ENCODE results near the gene NOS3.
A peak's percentile ranks its signal among the peaks of the same experiment; 100 is the strongest.

NOS3 gene

DNA sequence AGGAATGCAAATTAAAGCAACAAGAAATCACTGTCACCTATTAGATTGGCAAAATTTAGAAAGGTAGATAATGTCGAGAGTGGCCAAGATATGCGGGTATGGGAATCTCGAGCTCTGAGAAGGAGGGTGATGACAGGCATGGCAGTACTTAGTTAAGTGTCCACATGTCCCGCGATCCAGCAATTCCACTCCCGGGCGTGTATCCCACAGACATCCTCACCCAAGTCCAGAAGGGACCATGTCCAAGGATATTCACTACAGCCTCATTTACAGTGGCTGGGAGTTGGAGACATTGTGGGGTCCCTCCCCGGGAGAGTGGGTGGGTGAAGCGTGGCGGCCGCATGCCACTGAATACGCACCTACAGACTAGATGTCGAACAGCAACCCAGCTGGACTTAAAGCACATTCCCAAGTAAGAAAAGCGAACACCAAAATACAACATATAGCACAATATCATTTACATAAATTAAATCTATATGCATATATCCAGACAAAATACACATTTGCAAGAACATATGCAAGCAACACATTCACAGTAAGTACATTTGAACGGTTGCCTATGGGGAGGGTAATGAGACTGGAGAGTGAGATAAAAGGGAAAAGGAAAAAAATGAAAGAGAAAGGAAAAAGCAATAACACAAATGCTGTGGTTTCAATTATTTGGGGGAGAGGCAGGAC, 22.6 kb upstream of the NOS3 start:
- Histone ChIP-seq H3K4me1 (ENCODE audit: control insufficient read depth, insufficient read depth, low read length) (peaks cover 50% of the 10 kb centered on the region), H3K9me3 (ENCODE audit: control insufficient read depth, insufficient read depth, low read depth, low read length) (no peaks in the 10 kb centered on the region), H3K27me3 (ENCODE audit: control insufficient read depth, insufficient read depth, low read length) (peaks cover 2% of the 10 kb centered on the region; the same call in 1 of the 2 replicates), H3K36me3 (ENCODE audit: control insufficient read depth, insufficient read depth, low read length) (no peaks in the 10 kb centered on the region), H3K9ac (ENCODE audit: low read length) (no peak overlapping the region), H3K27ac (ENCODE audit: low read depth, low read length) (no peak overlapping the region), H3K4me3 (ENCODE audit: low read depth, low read length) (no peak overlapping the region)

DNA sequence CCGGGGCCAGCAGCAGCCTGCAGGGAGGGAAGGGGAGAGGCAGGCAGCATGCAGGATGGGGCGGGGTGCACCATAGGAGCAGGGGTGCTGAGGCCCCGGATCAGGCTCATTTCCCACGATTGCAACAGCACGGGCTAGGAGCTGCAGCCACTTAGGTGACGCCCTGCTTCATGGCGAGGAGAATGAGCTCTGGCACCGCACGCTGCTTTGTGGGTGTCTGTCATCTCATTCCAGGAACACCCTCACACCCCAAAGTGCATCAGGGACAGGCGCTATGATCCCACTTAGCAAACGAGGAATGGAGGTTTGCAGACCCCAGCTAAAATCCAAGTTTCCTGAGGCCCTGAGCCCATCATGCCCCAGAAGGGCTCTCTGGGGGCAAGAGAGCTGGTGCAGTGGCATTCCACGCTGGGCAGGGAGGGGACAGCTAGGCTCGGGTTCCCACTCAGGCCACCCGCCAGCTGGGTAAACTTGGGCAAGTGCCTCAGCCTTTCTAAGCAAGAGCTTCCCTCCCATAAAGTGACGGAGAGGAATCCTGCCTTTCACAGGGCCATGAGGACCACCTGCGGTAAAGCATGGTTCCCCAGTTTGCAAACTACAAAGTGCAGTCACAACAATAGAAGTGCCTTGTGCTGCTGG, 22.0 kb upstream of the NOS3 start:
- Histone ChIP-seq H3K27ac (ENCODE audit: low read depth, low read length) (no peak overlapping the region), H3K36me3 (ENCODE audit: control insufficient read depth, insufficient read depth, low read length) (no peaks in the 10 kb centered on the region), H3K9ac (ENCODE audit: low read length) (no peak overlapping the region), H3K4me3 (ENCODE audit: low read depth, low read length) (no peak overlapping the region), H3K9me3 (ENCODE audit: control insufficient read depth, insufficient read depth, low read depth, low read length) (no peaks in the 10 kb centered on the region), H3K27me3 (ENCODE audit: control insufficient read depth, insufficient read depth, low read length) (peaks cover 8% of the 10 kb centered on the region), H3K4me1 (ENCODE audit: control insufficient read depth, insufficient read depth, low read length) (peaks cover 48% of the 10 kb centered on the region)

DNA sequence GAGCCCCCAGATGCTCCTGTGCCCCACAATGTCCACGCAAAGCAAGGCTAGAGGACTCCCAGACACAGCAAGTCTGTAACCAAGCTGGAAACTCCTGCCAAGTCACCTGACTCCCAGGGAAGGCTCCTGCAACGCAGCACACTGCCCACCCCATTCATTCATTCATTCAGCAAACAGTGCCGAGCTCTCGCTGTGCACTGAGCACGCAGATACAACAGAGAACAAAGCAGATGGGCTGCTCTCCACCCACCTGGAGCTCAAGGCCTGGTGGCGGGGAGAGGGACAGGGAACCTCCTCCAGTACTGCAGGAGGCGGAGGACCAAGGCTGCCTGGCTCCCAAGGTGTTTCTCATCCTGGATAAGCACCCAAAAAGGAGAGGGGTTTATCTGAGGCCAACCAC, 21.3 kb upstream of the NOS3 start:
- Histone ChIP-seq H3K27me3 (ENCODE audit: control insufficient read depth, insufficient read depth, low read length) (peaks cover 13% of the 10 kb centered on the region), H3K4me3 (ENCODE audit: low read depth, low read length) (no peak overlapping the region), H3K36me3 (ENCODE audit: control insufficient read depth, insufficient read depth, low read length) (no peaks in the 10 kb centered on the region), H3K4me1 (ENCODE audit: control insufficient read depth, insufficient read depth, low read length) (peaks cover 48% of the 10 kb centered on the region), H3K9me3 (ENCODE audit: control insufficient read depth, insufficient read depth, low read depth, low read length) (no peaks in the 10 kb centered on the region), H3K27ac (ENCODE audit: low read depth, low read length) (no peak overlapping the region), H3K9ac (ENCODE audit: low read length) (no peak overlapping the region)

DNA sequence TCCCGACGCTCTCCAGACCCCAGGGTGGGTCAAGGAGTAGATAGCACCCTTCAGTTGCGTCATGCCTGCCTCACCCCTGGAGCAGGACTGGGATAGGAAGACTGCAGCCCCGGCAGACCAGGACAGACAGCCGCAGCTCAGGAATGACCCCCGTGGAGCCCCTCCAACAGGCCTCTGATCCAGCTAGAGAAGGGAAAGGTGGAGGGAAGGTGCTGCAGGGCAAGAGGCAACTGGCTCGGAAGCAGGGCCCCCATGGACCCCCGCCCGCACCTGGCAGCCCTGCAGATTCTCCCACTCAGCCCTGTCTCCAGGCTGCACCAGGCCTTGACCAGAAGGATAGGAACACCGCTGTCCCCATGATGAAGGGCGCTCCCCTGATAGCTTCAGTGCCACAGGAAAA, 20.4 kb upstream of the NOS3 start:
- no peak overlapping the region for H3K9ac ChIP-seq (ENCODE audit: low read length)
- H3K27me3 ChIP-seq (ENCODE audit: control insufficient read depth, insufficient read depth, low read length) = peaks cover 22% of the 10 kb centered on the region
- no peaks in the 10 kb centered on the region for H3K36me3 ChIP-seq (ENCODE audit: control insufficient read depth, insufficient read depth, low read length)
- H3K4me1 ChIP-seq (ENCODE audit: control insufficient read depth, insufficient read depth, low read length) = peaks cover 43% of the 10 kb centered on the region
- no peak overlapping the region for H3K27ac ChIP-seq (ENCODE audit: low read depth, low read length)
- H3K9me3 ChIP-seq (ENCODE audit: control insufficient read depth, insufficient read depth, low read depth, low read length) = no peaks in the 10 kb centered on the region
- H3K4me3 ChIP-seq (ENCODE audit: low read depth, low read length) = no peak overlapping the region

DNA sequence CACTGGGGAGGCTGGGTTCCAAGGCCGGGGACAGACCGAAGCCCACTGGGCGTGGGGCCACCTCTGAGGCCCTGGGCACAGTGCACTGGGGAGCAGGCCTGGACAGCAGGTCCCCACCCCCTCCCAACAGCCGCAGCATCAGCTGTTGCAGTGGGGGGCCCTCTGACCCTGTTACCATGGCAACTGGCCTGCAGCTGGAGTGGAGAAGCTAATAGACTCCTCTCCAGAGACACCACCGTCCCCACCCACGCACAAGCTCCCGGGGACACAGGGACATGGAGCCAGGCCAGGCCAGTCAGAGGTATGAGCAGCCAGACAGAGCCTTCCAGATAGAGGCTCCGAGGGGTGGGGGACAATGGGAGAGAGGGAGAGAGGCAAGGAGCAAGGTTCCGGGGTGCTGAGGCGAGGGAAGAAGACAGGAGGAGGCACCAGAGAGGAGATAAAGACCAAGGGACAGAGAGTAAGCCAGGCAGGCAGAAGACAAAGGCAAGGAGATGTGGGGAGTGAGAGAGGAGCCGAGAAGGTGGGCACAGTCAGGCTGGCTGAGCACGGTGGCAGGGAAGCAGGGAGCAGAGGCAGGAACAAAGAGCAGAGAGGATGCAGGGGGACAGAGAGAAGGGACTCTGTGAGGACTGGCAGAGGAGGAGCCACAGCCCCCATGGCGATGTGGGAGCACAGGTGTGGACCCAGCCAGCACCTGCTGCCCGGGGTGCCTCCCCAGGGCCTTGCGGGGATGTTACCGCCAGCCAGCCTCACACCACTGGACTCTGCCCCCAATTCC, 19.4 kb upstream of the NOS3 start:
- peaks cover 33% of the 10 kb centered on the region for H3K27me3 ChIP-seq (ENCODE audit: control insufficient read depth, insufficient read depth, low read length)
- H3K4me1 ChIP-seq (ENCODE audit: control insufficient read depth, insufficient read depth, low read length) = peaks cover 53% of the 10 kb centered on the region
- H3K27ac ChIP-seq (ENCODE audit: low read depth, low read length) = no peak overlapping the region

DNA sequence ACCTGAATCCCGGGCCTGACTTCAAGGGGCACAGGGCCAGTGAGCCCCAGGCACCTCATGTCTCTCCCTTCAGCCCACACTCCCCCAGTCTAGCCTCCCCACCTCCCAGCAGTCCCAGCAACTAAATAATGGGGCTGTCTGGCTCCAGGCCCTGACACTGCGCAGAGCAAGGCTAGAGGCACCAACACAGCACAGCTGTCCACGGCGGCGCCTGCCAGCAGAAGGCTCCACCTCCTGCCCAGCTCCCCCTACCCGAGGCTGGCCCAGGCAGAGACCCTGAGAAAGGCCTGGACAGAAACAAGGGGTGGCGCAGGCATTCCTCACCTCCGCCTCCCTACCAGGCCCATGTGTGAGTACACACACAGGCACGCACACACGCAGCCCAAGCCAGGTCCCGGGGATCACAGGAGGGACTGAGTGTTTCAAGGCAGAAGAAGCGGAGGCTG, 18.8 kb upstream of the NOS3 start:
- peaks cover 38% of the 10 kb centered on the region for H3K27me3 ChIP-seq (ENCODE audit: control insufficient read depth, insufficient read depth, low read length)
- H3K27ac ChIP-seq (ENCODE audit: low read depth, low read length) = no peak overlapping the region
- H3K4me3 ChIP-seq (ENCODE audit: low read depth, low read length) = no peak overlapping the region
- no peak overlapping the region for H3K9ac ChIP-seq (ENCODE audit: low read length)
- H3K4me1 ChIP-seq (ENCODE audit: control insufficient read depth, insufficient read depth, low read length) = peaks cover 59% of the 10 kb centered on the region
- no peaks in the 10 kb centered on the region for H3K36me3 ChIP-seq (ENCODE audit: control insufficient read depth, insufficient read depth, low read length)
- no peaks in the 10 kb centered on the region for H3K9me3 ChIP-seq (ENCODE audit: control insufficient read depth, insufficient read depth, low read depth, low read length)

More for the DNA sequence above, 19.4 kb upstream of the NOS3 start:
- no peaks in the 10 kb centered on the region for H3K36me3 ChIP-seq (ENCODE audit: control insufficient read depth, insufficient read depth, low read length)
- H3K4me3 ChIP-seq (ENCODE audit: low read depth, low read length) = no peak overlapping the region
- no peak overlapping the region for H3K9ac ChIP-seq (ENCODE audit: low read length)
- H3K9me3 ChIP-seq (ENCODE audit: control insufficient read depth, insufficient read depth, low read depth, low read length) = no peaks in the 10 kb centered on the region

DNA sequence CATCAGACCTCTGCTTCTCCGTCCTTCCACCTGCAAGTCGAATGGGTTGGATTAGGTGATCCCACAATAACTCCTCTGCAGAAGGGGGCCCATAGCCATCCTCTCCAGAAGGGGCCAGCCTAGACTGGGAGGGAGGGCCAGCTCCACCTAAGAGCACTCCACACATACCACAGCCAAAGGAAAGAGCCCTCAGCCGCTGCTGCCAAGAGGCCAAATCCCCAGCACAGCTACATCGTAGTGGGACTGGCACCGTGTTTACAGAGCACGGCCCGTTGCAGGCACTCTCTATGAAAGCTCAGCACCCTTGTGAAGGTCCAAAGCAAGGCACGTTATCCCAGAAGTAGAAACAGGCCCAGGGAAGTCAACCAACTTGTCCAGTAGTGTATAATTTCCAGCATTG, 18.1 kb upstream of the NOS3 start:
- H3K9me3 ChIP-seq (ENCODE audit: control insufficient read depth, insufficient read depth, low read depth, low read length) = no peaks in the 10 kb centered on the region
- peaks cover 43% of the 10 kb centered on the region for H3K27me3 ChIP-seq (ENCODE audit: control insufficient read depth, insufficient read depth, low read length)
- H3K4me3 ChIP-seq (ENCODE audit: low read depth, low read length) = no peak overlapping the region
- peaks cover 63% of the 10 kb centered on the region for H3K4me1 ChIP-seq (ENCODE audit: control insufficient read depth, insufficient read depth, low read length)
- no peaks in the 10 kb centered on the region for H3K36me3 ChIP-seq (ENCODE audit: control insufficient read depth, insufficient read depth, low read length)
- H3K27ac ChIP-seq (ENCODE audit: low read depth, low read length) = no peak overlapping the region
- no peak overlapping the region for H3K9ac ChIP-seq (ENCODE audit: low read length)

DNA sequence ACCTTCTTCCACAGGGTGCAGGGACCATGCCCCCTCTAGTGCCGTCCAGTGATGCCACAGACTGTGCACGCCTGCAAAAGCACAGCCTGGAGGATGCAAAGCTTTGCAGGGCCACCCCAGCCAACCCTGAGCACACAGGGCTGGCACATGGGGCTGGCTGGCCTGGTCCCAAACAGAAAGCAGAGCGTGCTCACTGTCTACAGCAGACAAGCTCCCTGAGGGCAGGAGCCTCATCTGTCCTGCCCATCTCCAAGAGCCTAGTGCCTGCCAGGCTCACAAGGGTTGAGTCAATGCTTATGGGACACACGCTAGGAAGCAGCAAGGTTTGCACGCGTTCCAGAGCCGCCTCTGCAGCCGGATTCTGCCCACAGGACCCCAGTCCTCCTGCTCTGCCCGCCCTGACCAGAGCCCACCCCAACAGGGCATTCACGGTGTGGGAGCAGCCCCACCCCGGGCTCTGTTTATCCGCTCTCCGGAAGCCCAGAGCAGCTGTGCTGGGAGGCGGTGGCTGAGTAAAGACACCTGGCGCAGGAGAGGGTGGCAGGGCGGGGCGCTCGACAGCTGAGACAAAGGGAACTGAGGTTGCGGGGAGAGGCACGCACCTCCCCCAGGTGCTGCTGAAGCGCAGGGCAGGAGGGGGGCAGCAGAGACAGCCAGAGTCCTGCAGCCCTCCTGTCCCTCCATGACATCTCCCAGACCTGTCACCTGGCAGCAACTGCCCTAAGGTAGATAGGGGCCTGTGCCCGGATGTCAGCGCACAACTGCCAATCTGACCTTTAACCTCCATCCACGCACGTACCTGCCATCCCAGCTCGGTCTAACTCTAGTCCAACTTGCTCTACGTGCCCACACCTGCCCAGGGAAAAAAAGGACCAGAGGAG, 17.0 kb upstream of the NOS3 start:
- H3K27ac ChIP-seq (ENCODE audit: low read depth, low read length) = no peak overlapping the region
- no peaks in the 10 kb centered on the region for H3K9me3 ChIP-seq (ENCODE audit: control insufficient read depth, insufficient read depth, low read depth, low read length)
- H3K4me1 ChIP-seq (ENCODE audit: control insufficient read depth, insufficient read depth, low read length) = peaks cover 61% of the 10 kb centered on the region
- peak overlapping the region; percentile 49 for H3K4me3 ChIP-seq (ENCODE audit: low read depth, low read length)
- peaks cover 43% of the 10 kb centered on the region for H3K27me3 ChIP-seq (ENCODE audit: control insufficient read depth, insufficient read depth, low read length)
- no peaks in the 10 kb centered on the region for H3K36me3 ChIP-seq (ENCODE audit: control insufficient read depth, insufficient read depth, low read length)
- H3K9ac ChIP-seq (ENCODE audit: low read length) = no peak overlapping the region

DNA sequence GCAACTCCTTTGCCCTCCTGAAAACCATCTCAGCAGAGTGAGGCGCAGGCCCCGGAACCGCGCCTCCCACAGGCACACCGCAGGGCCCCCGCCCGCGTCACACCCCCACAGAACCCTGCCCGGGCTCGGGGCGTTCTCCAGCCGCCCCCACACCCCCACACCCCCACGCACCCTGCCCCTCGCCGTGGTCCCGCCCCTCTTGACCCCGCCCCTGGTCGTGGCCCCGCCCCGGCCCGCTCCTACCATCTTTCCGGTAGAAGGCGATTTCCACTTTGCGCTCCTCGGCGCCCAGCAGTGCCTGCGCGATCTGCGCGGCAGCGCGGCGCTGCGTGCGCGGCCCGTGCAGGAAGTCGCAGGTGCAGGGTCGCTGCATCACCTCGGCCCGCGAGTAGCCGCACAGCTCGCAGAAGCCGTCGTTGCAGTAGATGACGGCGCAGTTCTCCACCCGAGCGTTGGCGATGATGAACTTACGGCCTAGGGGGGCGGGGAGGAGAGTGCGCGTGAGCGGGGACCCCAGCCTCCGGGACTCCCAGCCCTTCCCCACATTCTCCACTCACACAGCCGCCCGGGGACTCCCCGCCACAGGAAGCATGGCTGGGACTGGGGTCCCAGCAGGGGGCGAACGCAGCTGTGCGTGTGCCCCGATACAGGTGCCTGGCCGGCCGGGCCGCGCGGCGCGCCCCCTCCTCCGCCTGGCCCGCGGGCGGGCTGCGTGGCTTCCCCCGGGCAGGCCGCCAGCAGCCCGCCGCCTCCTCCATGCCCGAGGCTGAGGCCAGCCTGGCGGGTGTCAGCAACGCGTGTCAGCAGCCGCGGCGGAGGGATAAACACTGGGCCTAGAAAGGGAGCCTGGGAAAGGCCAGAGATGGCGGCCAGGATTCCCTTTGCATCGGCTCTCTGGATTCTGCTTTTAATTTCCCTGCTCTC, 16.1 kb upstream of the NOS3 start:
- Histone ChIP-seq H3K4me1 (ENCODE audit: control insufficient read depth, insufficient read depth, low read length) (peaks cover 57% of the 10 kb centered on the region), H3K27me3 (ENCODE audit: control insufficient read depth, insufficient read depth, low read length) (peaks cover 48% of the 10 kb centered on the region), H3K4me3 (ENCODE audit: low read depth, low read length) (peak overlapping the region; percentile 97), H3K27ac (ENCODE audit: low read depth, low read length) (no peak overlapping the region), H3K9me3 (ENCODE audit: control insufficient read depth, insufficient read depth, low read depth, low read length) (no peaks in the 10 kb centered on the region), H3K9ac (ENCODE audit: low read length) (peak overlapping the region; percentile 46), H3K36me3 (ENCODE audit: control insufficient read depth, insufficient read depth, low read length) (no peaks in the 10 kb centered on the region)

Measured in HUES6 (cell line).